H1 (cell line): Measurements from ENCODE around the gene SH3RF3. TPM values are rescaled to one million over a fixed set of nuclear protein-coding genes. Genes with fewer than 3 reads are reported as not detected.

Experiments used
- CTCF ChIA-PET: fragments of 300-600 bp; sonication (Branson Sonifier 250); formaldehyde crosslinking; loops from one replicate; lab custom pipeline; 2021; ENCODE audit not compliant: partially characterized antibody; lab: Charles Lee
- POLR2A ChIA-PET: fragments of 300-600 bp; sonication (Branson Sonifier 250); formaldehyde crosslinking; loops from one replicate; lab custom pipeline; 2021; ENCODE audit warnings: inconsistent platforms; ENCODE audit not compliant: partially characterized antibody; lab: Charles Lee
- DNase-seq, 2 experiments: peaks; one replicate each; pipeline versions ENCODE4 v3.0.0 to v3.0.0-alpha.2; 2010 to 2022; ENCODE audit warnings: low spot score in 2 of 2, low read depth in 1 of 2, mixed read lengths in 1 of 2
- FAIRE-seq: peaks from 2 replicates; lab custom pipeline; 2011; peaks lifted over from hg19 to GRCh38; lab: Jason Lieb, UNC
- H2AFZ ChIP-seq: 2 replicates; pipeline ENCODE4 v1.8.1; 2012; ENCODE audit warnings: low read length, inconsistent platforms
- H2AK5ac ChIP-seq: 2 replicates; pipeline ENCODE4 v1.6.1; 2013; ENCODE audit warnings: low read depth, low read length
- H2BK120ac ChIP-seq: replicated peaks from 2 replicates; pipeline ENCODE3; 2013; ENCODE audit warnings: low read depth, low read length, inconsistent platforms
- H2BK12ac ChIP-seq: 2 replicates; pipeline ENCODE4 v1.6.1; 2013; ENCODE audit warnings: low read depth, low read length
- H2BK15ac ChIP-seq: 2 replicates; pipeline ENCODE4 v1.6.1; 2013; ENCODE audit warnings: low read length
- H2BK20ac ChIP-seq: 2 replicates; pipeline ENCODE4 v1.6.1; 2013; ENCODE audit warnings: low read length
- H2BK5ac ChIP-seq: 2 replicates; pipeline ENCODE4 v1.6.1; 2013; ENCODE audit warnings: low read depth, low read length
- H3K14ac ChIP-seq: 2 replicates; pipeline ENCODE4 v1.6.1; 2013; ENCODE audit warnings: inconsistent platforms; ENCODE audit not compliant: insufficient read length
- H3K18ac ChIP-seq: 2 replicates; pipeline ENCODE4 v1.6.1; 2013; ENCODE audit warnings: low read length; ENCODE audit errors: extremely low read depth
- H3K23ac ChIP-seq: 2 replicates; pipeline ENCODE4 v1.6.1; 2013; ENCODE audit warnings: inconsistent platforms; ENCODE audit not compliant: insufficient read length
- H3K23me2 ChIP-seq: 2 replicates; pipeline ENCODE4 v1.6.1; 2013; ENCODE audit warnings: low read depth, low read length
- H3K27ac ChIP-seq: 2 replicates; pipeline ENCODE4 v1.6.1; 2011; ENCODE audit warnings: low read depth, low read length, inconsistent platforms
- H3K27me3 ChIP-seq, 4 experiments: replicated peaks in 1 of 4; 1 replicate in 1 of 4; 2 replicates in 3 of 4; pipeline versions ENCODE4 v1.6.1 to v1.8.1; 2011 to 2013; ENCODE audit warnings: low read length in 3 of 4, mild to moderate bottlenecking in 3 of 4, inconsistent platforms in 2 of 4, mixed read lengths in 2 of 4, moderate library complexity in 1 of 4; ENCODE audit not compliant: control insufficient read depth in 3 of 4, insufficient read depth in 3 of 4; ENCODE audit errors: extremely low read depth in 1 of 4
- H3K36me3 ChIP-seq, 4 experiments: 2 replicates each; pipeline versions ENCODE4 v1.6.1 to v1.8.1; 2011 to 2013; ENCODE audit warnings: mild to moderate bottlenecking in 4 of 4, low read length in 3 of 4, moderate library complexity in 2 of 4, control low read depth in 1 of 4, inconsistent platforms in 1 of 4; ENCODE audit not compliant: insufficient read depth in 4 of 4, control insufficient read depth in 2 of 4
- H3K4ac ChIP-seq: replicated peaks from 2 replicates; pipeline ENCODE3; 2013; ENCODE audit warnings: low read length, low read depth, mixed read lengths, inconsistent platforms; ENCODE audit not compliant: insufficient read length
- H3K4me1 ChIP-seq, 4 experiments: replicated peaks in 1 of 4; 1 replicate in 1 of 4; 2 replicates in 3 of 4; pipeline versions ENCODE4 v1.6.1 to v1.8.1; 2011 to 2013; ENCODE audit warnings: low read length in 3 of 4, inconsistent platforms in 2 of 4, mixed read lengths in 1 of 4; ENCODE audit not compliant: insufficient read depth in 4 of 4, control insufficient read depth in 3 of 4
- H3K4me2 ChIP-seq, 2 experiments: 2 replicates each; pipeline versions ENCODE4 v1.6.1 to v1.8.1; 2011 to 2013; ENCODE audit warnings: low read depth in 2 of 2, low read length in 2 of 2, control low read depth in 1 of 2, inconsistent platforms in 1 of 2, mild to moderate bottlenecking in 1 of 2; ENCODE audit not compliant: insufficient read depth in 1 of 2
- H3K4me3 ChIP-seq, 4 experiments: fragments of 200-600, 300-600 bp in 1 of 4; sonication (generic), shearing (Covaris generic), sonication (Bioruptor Twin) in 1 of 4; 2 replicates each; pipeline versions ENCODE4 v1.5.1 to v1.8.1; 2011 to 2016; ENCODE audit warnings: low read length in 4 of 4, low read depth in 3 of 4, control low read depth in 2 of 4, inconsistent platforms in 2 of 4, mild to moderate bottlenecking in 2 of 4, mixed read lengths in 1 of 4, moderate library complexity in 1 of 4; ENCODE audit not compliant: insufficient read depth in 2 of 4; ENCODE audit errors: extremely low read depth in 1 of 4
- H3K56ac ChIP-seq: replicated peaks from 2 replicates; pipeline ENCODE3; 2013; ENCODE audit warnings: low read depth, mild to moderate bottlenecking, mixed read lengths, low read length, inconsistent platforms; ENCODE audit not compliant: insufficient read length
- H3K79me1 ChIP-seq: 2 replicates; pipeline ENCODE4 v1.6.1; 2013; ENCODE audit warnings: low read depth, low read length, control low read depth
- H3K79me2 ChIP-seq, 2 experiments: 2 replicates each; pipeline versions ENCODE4 v1.6.1 to v1.8.1; 2012 to 2013; ENCODE audit warnings: low read length in 2 of 2, mild to moderate bottlenecking in 2 of 2, inconsistent platforms in 1 of 2; ENCODE audit not compliant: insufficient read depth in 2 of 2, control insufficient read depth in 1 of 2
- H3K9ac ChIP-seq, 4 experiments: replicated peaks in 1 of 4; 1 replicate in 1 of 4; 2 replicates in 3 of 4; pipeline versions ENCODE4 v1.6.1 to v1.8.1; 2011 to 2013; ENCODE audit warnings: low read depth in 3 of 4, low read length in 3 of 4, control low read depth in 2 of 4, mild to moderate bottlenecking in 2 of 4, moderate library complexity in 2 of 4, inconsistent platforms in 1 of 4; ENCODE audit errors: extremely low read depth in 1 of 4
- H3K9me3 ChIP-seq, 2 experiments: 2 replicates each; pipeline versions ENCODE4 v1.6.1 to v1.8.1; 2012 to 2013; ENCODE audit warnings: mild to moderate bottlenecking in 2 of 2, moderate library complexity in 2 of 2, control low read depth in 1 of 2, inconsistent platforms in 1 of 2, low read depth in 1 of 2, low read length in 1 of 2, mixed read lengths in 1 of 2; ENCODE audit not compliant: insufficient read depth in 2 of 2
- H4K20me1 ChIP-seq, 2 experiments: replicated peaks in 1 of 2; 2 replicates each; pipeline versions ENCODE3 to v1.8.1; 2011 to 2013; ENCODE audit warnings: inconsistent platforms in 2 of 2, low read length in 2 of 2, mild to moderate bottlenecking in 1 of 2; ENCODE audit not compliant: insufficient read depth in 2 of 2, control insufficient read depth in 1 of 2
- H4K5ac ChIP-seq: 2 replicates; pipeline ENCODE4 v1.6.1; 2013; ENCODE audit warnings: low read length, low read depth, mixed read lengths, inconsistent platforms; ENCODE audit not compliant: insufficient read length
- H4K8ac ChIP-seq: 2 replicates; pipeline ENCODE4 v1.8.0; 2013; ENCODE audit warnings: mild to moderate bottlenecking, moderate library complexity, low read length, inconsistent platforms; ENCODE audit not compliant: insufficient read depth; ENCODE audit errors: extremely low read depth
- H4K91ac ChIP-seq: replicated peaks from 2 replicates; pipeline ENCODE3; 2013; ENCODE audit warnings: low read length, mixed read lengths, inconsistent platforms; ENCODE audit not compliant: insufficient read length
- CHD1 ChIP-seq: IDR thresholded peaks from 2 replicates; pipeline ENCODE4 v1.6.1; 2012; ENCODE audit warnings: low read depth, low read length, improper control_type of control experiment
- CREB1 ChIP-seq: IDR thresholded peaks from 2 replicates; pipeline ENCODE4 v1.6.1; 2012; ENCODE audit warnings: inconsistent platforms
- CTBP2 ChIP-seq: IDR thresholded peaks from 2 replicates; pipeline ENCODE4 v1.7.0; 2011; ENCODE audit warnings: borderline replicate concordance, mild to moderate bottlenecking, moderate library complexity, mixed read lengths, low read length; ENCODE audit not compliant: insufficient read depth, insufficient read length
- EZH2 ChIP-seq: fragments of 200-600 bp; sonication (generic); IDR thresholded peaks from 2 replicates; pipeline ENCODE4 v1.7.1; 2012; ENCODE audit warnings: low read depth, mild to moderate bottlenecking, moderate library complexity, low read length, inconsistent platforms; ENCODE audit not compliant: severe bottlenecking
- HDAC6 ChIP-seq: IDR thresholded peaks from one replicate; pipeline ENCODE4 v1.7.1; 2012; ENCODE audit warnings: low read depth, mild to moderate bottlenecking, inconsistent platforms, low read length, moderate library complexity
- JUND ChIP-seq: IDR thresholded peaks from 2 replicates; pipeline ENCODE4 v1.6.1; 2011; ENCODE audit warnings: mild to moderate bottlenecking, improper control_type of control experiment, low read length
- PHF8 ChIP-seq: fragments of 200-600 bp; sonication (generic); conservative IDR thresholded peaks from 2 replicates; pipeline ENCODE4 v1.7.1; 2012; ENCODE audit warnings: low read depth, mild to moderate bottlenecking, inconsistent platforms, low read length, moderate library complexity
- POLR2AphosphoS5 ChIP-seq: IDR thresholded peaks from 2 replicates; pipeline ENCODE4 v1.6.1; 2011; ENCODE audit warnings: low read depth, low read length
- POU5F1 ChIP-seq: IDR thresholded peaks from 2 replicates; pipeline ENCODE4 v1.6.1; 2011; ENCODE audit warnings: low read depth, mild to moderate bottlenecking, low read length, moderate library complexity
- RAD21 ChIP-seq, 2 experiments: IDR thresholded peaks in 1 of 2; conservative IDR thresholded peaks in 1 of 2; 2 replicates each; pipeline ENCODE4 v1.6.1; 2011; ENCODE audit warnings: low read depth in 2 of 2, low read length in 2 of 2, improper control_type of control experiment in 1 of 2, inconsistent platforms in 1 of 2, mild to moderate bottlenecking in 1 of 2, moderate library complexity in 1 of 2
- RBBP5 ChIP-seq: IDR thresholded peaks from 2 replicates; pipeline ENCODE4 v1.7.1; 2012; ENCODE audit warnings: low read depth, mild to moderate bottlenecking, inconsistent platforms, low read length, moderate library complexity, borderline replicate concordance
- RFX5 ChIP-seq: IDR thresholded peaks from 2 replicates; pipeline ENCODE4 v1.6.1; 2011; ENCODE audit warnings: low read depth, low read length, improper control_type of control experiment, borderline replicate concordance
- SP4 ChIP-seq: IDR thresholded peaks from 2 replicates; pipeline ENCODE4 v1.6.1; 2012; ENCODE audit warnings: low read length, inconsistent platforms
- TEAD4 ChIP-seq: IDR thresholded peaks from 2 replicates; pipeline ENCODE4 v1.6.1; 2012; ENCODE audit warnings: low read depth, low read length, inconsistent platforms, mixed read lengths
- WGBS, 2 experiments: shearing (Covaris generic) in 1 of 2; methylation state at CpG; one replicate each; pipeline versions ENCODE4 v1.1.6 to v1.1.7; 2013 to 2015; ENCODE audit warnings: low lambda C conversion rate in 2 of 2, mixed read lengths in 2 of 2, inconsistent platforms in 1 of 2, low coverage in 1 of 2, missing lambda C conversion rate in 1 of 2; ENCODE audit not compliant: insufficient replicate concordance in 2 of 2, insufficient coverage in 1 of 2, insufficient read length in 1 of 2; ENCODE audit errors: extremely low coverage in 1 of 2, missing lambda C conversion rate in 1 of 2; 5-methylcytosine and 5-hydroxymethylcytosine counted together
- polyA plus RNA-seq, 7 experiments: library from polyadenylated mRNA; depleted of rRNA in 3 of 7; stranded (reverse) in 5 of 7; unstranded in 2 of 7; fragments of >200 nt in 5 of 7; fragments of 200-250 nt in 2 of 7; gene quantifications; 1 replicate in 5 of 7; 2 replicates in 1 of 7; 4 replicates in 1 of 7; pipeline versions ENCODE4 v1.2.1 to v1.2.3, GENCODE V29; 2011 to 2013; ENCODE audit warnings: missing spikeins in 2 of 7, mixed read lengths in 2 of 7
- total RNA-seq: library from RNA; stranded (reverse); fragmentation: NEBNext Ultra II Directional; extraction: Animal tissue kit (Norgen Biotek cat#: 25700); gene quantifications from 2 replicates; pipeline ENCODE4 v1.2.1, GENCODE V29; 2021

SH3RF3 gene
- total and polyA plus RNA-seq, 2 of the 8 experiments (the other 6 are each of a cell fraction or from before 2014, with no cell fraction given) = 0.11 to 0.65 TPM

GRCh38 chr2:109436610-109437225 is 307.7 kb downstream of the SH3RF3 start:
- no peaks in the 10 kb centered on the region for H3K79me1 ChIP-seq
- H2AK5ac ChIP-seq = no peak overlapping the region
- H3K4me3 ChIP-seq = no peak overlapping the region
- no peak overlapping the region for H2BK5ac ChIP-seq
- H3K4me2 ChIP-seq = no peak overlapping the region
- H2AFZ ChIP-seq = no peak overlapping the region
- ChIA-PET CTCF (interaction anchor here (1.7 to 3.1 kb wide), 2 partner anchors 11 to 12 kb away, joined by 3 to 9 read pairs; no protein-coding TSS in a partner anchor), POLR2A (no interaction called here)
- DNase-seq = no peak
- H3K56ac ChIP-seq = no peak overlapping the region
- H3K23me2 ChIP-seq = no peaks in the 10 kb centered on the region
- no peak overlapping the region for H2BK12ac ChIP-seq
- no peaks in the 10 kb centered on the region for H3K79me2 ChIP-seq
- peaks cover 2 to 7% of the 10 kb centered on the region in 2 experiments; a peak in 2 of 4 replicates for H3K9me3 ChIP-seq
- no peaks in the 10 kb centered on the region for H3K36me3 ChIP-seq
- H4K91ac ChIP-seq = no peak overlapping the region
- no peak overlapping the region for H4K5ac ChIP-seq
- H2BK120ac ChIP-seq = no peak overlapping the region
- no peaks in the 10 kb centered on the region for H4K20me1 ChIP-seq
- no peak overlapping the region for H3K18ac ChIP-seq
- no peak overlapping the region for H3K23ac ChIP-seq
- no peak overlapping the region for H2BK15ac ChIP-seq
- no peak overlapping the region for H2BK20ac ChIP-seq
- no peaks in the 10 kb centered on the region for H3K27me3 ChIP-seq
- H4K8ac ChIP-seq = no peak overlapping the region
- no peak overlapping the region for H3K9ac ChIP-seq
- whole genome bisulfite sequencing, 2 experiments = 89% methylated on average over 13 of the region's 15 CpGs; no CpG with 5 or more reads in 1 of the 2 experiments
- FAIRE-seq = no peak
- H3K4me1 ChIP-seq = no peaks in the 10 kb centered on the region
- no peak overlapping the region for H3K4ac ChIP-seq
- H3K14ac ChIP-seq = no peak overlapping the region
- no peak overlapping the region for H3K27ac ChIP-seq
- no peak for TF ChIP-seq RBBP5
- TF ChIP-seq POU5F1 = no peak
- TF ChIP-seq TEAD4 = no peak
- no peak for TF ChIP-seq POLR2AphosphoS5
- TF ChIP-seq RAD21 (IDR thresholded peaks at IDR 0.05 in 1 of 2, conservative IDR thresholded peaks at IDR 0.05 in 1 of 2; ENCODE audit: low read depth in 2 of 2, low read length in 2 of 2) = no peak
- TF ChIP-seq CREB1 = no peak
- TF ChIP-seq HDAC6 = no peak
- TF ChIP-seq JUND = no peak
- no peak for TF ChIP-seq EZH2
- TF ChIP-seq RFX5 = no peak
- no peak for TF ChIP-seq CTBP2
- no peak for TF ChIP-seq SP4
- no peak for TF ChIP-seq CHD1
- no peak for TF ChIP-seq PHF8
